NCI-H446 (cell line): ENCODE measurements around the gene COG5.
"Not testable (repeated sequence)": the region's sequence is repeated elsewhere in the genome, so short reads cannot be mapped to it uniquely, and the experiment has no call there.

ENCODE experiments used
- DNase-seq, 2 experiments: peaks; one replicate each; lab custom pipeline; 2025; lab: John Stamatoyannopoulos, UW

The COG5 gene

GRCh38 chr7:107158028-107158427 is 405.7 kb downstream of the COG5 start:
- DNase-seq = no peak

DNA sequence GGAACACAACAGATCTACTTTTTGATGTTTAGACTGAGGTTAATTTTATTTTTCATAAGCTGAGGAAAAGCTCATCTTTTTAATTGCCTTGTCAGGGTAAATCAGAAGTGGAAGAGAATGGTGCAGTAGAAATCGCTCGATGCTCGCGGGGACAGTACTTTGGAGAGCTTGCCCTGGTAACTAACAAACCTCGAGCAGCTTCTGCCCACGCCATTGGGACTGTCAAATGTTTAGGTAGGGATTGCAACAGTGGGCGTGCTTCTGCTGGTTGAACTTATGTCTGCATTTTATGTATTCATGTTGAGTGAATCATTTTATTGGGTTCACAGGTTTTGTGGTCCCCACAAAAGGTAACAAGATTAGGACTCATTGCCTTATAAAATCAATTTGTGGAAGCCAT is 406.6 kb downstream of the COG5 start:
- no peak for DNase-seq

- DNase-seq = not testable (repeated sequence)
These were observed 408.0 kb downstream of the COG5 start for GRCh38 chr7:107155726-107156125.

DNA sequence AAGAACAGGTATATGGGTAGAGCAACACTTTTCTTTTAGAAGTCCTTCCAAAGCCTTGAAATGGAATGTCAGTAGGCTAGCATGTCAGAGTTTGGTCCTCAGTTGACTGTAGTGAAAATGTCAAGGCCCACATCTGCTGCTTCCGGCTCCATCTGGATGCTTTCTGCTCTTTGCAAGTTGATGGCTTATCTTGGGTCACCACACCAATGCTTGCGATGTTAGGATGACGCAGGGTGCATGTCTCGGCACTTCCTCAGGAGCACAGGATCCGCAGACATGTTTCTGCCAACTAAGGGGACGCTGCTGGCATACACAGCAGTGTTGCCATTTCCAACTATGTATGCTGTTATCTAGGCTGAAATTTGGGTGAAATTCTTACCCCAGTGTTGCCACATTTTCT is 408.9 kb downstream of the COG5 start:
- DNase-seq = no peak

DNA sequence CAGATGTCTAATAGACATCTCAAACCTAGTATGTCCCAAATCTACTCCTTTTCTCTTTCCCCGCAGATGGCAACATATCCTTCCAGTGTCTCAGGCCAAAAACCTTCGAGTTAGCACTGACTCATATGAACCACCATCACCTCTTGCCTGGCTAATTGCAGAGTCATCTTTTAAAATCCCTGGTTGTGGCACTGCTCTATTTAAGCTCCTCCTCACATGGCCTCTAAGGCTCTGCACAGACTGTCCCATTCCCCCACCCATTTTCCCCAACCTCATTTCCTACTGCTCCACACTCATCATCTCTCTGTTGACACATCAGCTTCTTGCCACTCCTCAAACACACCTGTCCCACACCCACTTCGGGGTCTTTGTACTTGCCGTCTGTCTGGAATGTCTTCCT is 411.7 kb downstream of the COG5 start:
- DNase-seq = no peak
